HG03457 (cell line): ENCODE data around the gene DGKQ.

Source experiments
- ATAC-seq: cut with Tn5 transposase; IDR thresholded peaks from one replicate; pipeline ENCODE4 v1.9.1; 2021; ENCODE audit warnings: moderate number of reproducible peaks; ENCODE audit not compliant: unreplicated experiment

Gene DGKQ

DNA sequence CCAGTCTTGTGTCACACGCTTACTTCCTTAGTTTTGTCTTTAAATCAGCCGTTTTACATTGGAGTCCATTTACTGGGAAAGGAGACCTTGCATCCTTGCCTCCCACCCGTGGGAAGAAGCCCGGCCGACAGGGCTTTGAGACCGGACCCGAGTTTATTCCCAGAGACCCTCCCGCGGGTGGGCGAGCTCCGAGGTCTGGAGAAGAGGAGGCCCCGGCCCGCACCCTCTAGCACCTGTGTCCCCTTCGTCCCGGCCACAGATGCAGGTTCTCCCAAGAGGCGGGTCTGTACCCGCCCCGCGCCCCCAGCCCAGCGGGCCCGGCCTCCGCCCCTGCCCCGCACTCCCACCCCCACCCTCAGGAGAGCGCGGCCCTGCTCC lies 23.6 kb upstream of the DGKQ start:
- ATAC-seq: no peak

DNA sequence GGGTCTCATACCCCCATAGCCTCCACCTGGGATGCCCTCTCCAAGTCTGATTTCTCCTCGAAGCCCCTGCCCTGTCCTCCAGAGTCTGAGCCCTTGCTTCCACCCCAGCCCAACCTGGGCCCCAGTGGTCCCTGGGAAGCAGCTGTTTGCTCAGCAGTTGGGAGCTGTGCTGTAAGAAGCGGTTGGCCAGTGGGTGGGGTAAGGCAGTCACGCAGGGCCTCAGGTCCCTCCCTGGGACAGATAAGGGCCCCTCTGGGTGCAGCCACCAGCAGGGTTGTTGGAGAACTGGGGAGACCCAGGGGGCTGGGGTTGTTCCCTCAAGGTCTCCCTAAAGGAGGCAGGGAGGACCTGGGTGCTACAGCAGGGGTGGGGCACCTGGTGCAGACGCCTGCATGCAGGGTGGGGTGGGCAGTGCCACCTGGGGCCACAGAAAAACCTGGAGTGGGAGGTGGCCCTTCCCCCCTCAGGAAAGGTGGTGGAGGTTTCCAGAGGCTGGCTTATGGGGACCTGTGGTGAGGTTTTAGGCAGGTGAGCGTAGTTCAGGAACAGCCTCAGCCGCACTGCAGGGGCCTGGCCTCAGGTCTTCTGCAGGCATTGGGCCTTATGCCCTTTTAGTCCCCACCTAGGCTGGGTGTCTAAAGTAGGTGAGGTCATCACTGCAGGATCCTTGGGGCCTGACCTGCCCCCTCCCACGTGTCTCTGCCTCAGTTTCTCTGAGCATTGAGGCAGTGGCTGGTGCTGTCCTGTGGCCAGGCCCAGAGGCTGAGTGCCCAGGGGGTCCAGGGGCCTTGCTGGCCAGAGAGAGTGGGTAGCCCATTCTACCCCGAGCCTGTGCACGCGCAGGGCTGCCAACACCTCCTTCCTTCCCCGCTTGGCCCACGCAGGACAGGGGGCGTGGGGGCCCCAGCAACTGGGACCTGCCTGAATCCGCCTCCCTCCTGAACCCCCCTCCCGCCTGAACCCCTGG lies 22.9 kb upstream of the DGKQ start:
- ATAC-seq: no peak

- ATAC-seq: no peak
Measured at GRCh38 chr4:995311-996026, 22.1 kb upstream of the DGKQ start.

DNA sequence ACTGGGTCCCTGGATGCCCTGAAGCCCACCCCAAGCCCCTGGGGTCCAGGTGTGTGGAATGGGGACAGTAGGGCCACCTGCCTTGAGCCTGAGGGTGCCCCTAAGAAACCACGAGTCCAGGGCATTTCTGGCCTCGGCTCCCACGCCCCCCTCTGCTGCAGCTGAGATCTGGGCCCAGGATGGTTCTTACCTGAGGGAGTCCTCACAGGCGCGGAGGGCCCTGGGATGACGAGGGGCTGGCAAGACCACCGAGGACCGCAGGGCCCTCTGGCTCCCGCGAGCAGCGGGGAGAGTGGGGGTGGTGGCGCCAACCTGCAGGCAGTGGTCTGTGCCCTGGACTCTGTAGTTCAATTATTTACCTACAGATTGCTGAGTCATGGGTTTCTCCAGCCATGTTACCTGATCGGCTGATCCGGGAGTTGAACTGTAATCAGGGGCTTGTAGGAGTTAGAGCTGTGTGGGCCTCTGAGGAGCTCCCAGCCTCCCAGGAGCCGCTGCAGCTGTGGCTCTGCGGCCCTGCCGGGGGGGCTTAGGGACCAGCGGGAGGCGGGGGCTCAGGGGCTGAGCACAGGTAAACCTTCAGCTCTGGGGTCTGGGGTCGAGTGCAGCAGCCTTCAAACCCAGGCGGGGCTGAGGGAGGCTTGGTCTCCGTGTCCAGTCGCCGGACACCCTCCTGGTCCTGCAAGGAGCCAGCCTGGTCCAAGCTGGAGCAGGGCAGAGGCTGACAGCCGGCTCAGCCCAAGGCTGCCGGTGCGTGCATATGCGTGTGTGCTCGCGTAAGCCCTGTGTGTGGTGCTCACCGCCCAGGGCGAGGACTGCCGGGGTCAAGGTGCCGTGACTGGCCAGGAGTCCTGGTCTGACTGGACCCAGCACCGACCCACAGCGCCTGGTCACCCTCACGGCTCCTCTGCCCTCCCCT lies 20.0 kb upstream of the DGKQ start, which contains the start of gene SLC26A1:
TSS of gene SLC26A1 (minus strand) at position 294 of the 919 bp plus-strand sequence. CDS start 1,701 bp downstream, outside the sequence.
- ATAC-seq: no peak

- no peak for ATAC-seq
Measured at GRCh38 chr4:992297-993110, 19.1 kb upstream of the DGKQ start.

DNA sequence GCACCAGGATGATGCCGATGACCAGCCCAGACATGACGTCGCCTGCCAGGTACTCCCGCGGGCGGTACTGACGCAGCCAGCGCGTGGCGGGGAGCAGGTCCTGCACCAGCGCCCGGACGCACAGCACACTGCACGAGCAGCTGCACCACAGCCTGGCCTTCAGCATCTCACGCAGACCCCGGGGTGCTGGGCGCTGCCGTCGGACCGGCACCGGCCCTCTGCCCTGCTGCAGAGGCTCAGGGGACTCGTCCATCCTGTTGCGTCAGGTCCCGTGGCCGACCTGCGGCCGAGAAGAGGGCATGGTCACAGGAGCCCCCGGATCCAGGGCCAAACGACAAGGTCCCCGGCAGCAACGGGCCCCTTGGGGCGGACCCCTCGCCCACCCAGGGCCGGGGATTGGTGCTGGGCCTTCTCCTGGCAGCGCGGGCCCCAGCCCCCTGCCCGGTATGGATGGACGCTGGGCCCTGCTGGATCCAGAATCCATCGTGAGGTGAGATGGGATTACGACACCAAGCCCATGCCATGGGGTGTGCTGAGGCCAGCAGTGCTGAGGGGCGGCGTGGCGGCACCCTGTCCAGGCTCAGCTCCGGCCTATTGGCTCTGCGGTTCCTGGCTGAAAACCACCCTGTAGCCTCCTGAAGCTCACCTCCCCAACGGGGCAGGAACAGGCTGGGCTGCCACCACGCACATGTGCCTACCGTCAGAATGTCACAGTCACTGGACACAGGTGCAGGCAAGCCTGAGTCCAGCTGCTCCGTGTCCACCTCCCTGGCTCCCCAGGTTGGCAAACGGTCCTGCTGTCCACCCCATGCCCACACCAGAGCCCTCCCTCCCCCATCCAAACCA lies 18.3 kb upstream of the DGKQ start:
- ATAC-seq: no peak

DNA sequence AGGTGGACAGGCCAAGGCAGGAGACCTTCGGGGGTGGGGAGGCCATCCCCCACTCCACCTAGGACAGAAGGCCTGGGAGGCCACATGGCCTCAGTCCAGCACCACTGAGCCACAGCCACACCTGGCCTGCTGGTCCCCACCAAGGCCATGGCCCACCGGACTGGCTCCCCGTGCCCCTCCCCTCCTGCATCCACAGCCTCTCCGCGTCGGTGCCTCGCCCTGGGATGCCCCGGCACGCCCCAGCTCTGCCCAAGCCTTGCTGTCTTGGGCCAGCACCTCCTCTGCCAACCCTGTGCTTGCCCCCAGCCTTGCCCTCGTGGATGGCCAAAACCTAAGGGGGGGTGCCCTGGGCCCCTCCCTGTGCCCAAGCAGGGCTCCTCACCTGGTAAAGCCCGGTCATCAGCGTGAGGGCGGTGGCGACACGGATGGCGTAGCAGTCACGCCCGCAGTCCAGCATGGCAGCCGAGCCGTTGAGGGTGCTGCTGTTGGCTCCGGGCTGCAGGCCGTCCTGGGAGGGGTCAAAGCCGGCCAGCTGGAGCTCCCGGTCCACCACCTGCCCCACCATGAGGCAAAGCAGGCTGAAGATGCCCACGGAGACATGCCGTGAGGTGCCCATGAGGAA lies 17.5 kb upstream of the DGKQ start:
- no peak for ATAC-seq

- ATAC-seq: no peak
Measured at GRCh38 chr4:989722-990471, 16.5 kb upstream of the DGKQ start.

GRCh38 chr4:988726-989721 lies 15.7 kb upstream of the DGKQ start:
- ATAC-seq: no peak

GRCh38 chr4:987624-988513 lies 14.5 kb upstream of the DGKQ start:
- no peak for ATAC-seq

GRCh38 chr4:986879-987623 lies 13.7 kb upstream of the DGKQ start, which contains the start of gene IDUA:
TSS of gene IDUA (plus strand) at chr4:987044. CDS start at chr4:987085, 41 bp downstream.
- ATAC-seq: peak; percentile 43

DNA sequence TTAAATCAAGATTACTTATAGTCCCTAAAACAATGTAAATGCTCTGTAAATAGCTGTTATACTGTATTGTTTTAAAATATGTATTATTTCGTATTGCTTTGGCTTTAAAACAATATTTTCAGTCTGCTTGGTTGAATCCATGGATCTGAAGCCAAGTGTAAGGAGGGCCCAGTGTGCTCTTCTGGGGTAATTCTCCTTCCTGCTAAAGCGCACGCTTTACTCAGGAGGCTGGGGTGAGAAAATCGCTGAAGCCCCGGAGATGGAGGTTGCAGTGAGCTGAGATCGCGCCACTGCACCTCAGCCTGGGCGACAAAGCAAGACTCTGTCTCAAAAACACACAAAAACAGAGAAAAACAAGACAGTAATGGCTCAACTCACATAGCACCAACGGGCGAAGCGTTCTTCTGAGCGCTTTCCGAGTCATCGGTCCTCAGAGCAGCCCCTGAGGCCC lies 13.1 kb upstream of the DGKQ start:
- no peak for ATAC-seq

DNA sequence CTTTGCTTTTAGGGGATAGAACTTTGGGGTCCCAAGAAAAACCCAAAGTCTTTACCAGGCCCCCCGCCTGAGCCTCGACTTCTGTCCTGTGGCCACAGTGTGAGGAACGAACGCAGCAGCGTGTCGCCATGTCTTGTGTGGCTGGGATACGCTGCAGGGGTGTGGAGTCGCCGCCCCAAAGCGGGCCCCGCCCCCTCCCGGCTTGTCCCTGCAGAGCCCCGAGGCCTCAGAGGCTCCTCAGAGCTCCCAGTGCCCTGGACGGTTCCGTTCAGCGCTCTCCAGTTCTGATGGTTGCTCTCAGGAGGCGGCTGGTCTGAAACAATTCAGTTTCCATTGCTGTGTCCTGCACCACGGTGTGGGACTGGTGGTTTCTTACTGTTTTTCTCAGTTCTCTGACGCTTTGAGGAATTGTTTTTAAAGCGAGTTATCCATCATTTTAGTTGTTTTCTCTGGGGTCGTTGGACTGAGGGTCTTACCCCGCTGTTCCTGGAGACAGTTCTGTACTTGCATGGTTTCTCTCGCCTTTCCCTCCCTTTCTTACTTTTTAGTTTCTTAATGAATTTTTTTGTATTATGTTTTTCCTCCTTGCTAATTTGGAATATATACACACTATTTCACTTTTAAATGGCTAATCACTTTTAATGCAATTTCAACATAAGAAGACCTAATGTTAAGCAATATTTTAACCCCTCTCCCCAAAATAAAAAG lies 11.9 kb upstream of the DGKQ start:
- ATAC-seq: no peak

DNA sequence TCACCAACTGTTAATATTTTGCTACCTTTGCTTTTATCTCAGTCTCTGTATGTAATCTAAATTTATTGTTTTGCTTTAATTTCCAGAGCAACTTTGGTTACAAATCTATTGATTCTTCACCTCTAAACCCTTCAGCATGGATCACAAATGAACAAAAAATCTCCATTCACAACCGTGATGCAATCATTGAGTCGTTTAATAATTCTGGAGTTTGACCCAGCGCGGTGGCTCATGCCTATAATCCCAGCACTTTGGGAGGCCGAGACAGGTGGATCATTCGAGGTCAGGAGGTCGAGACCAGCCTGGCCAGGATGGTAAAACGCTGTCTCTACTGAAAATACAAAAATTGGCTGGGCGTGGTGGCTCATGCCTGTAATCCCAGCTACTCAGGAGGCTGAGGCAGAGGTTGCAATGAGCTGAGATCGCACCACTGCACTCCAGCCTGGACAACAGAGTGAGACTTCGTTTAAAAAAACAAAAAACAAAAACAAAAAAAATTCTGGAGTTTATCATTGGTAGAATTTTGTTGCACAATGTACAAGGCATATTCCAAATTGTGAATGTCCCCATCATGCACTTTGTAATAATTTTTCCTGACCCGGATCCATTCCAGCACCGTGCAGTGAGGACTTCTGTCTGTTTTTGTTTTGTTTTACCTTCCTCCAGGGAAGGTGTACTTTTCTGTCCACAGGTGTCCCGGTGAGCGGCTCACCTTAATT lies 11.1 kb upstream of the DGKQ start:
- no peak for ATAC-seq
